ENCODE data around the gene BBOF1.

The BBOF1 gene

DNA sequence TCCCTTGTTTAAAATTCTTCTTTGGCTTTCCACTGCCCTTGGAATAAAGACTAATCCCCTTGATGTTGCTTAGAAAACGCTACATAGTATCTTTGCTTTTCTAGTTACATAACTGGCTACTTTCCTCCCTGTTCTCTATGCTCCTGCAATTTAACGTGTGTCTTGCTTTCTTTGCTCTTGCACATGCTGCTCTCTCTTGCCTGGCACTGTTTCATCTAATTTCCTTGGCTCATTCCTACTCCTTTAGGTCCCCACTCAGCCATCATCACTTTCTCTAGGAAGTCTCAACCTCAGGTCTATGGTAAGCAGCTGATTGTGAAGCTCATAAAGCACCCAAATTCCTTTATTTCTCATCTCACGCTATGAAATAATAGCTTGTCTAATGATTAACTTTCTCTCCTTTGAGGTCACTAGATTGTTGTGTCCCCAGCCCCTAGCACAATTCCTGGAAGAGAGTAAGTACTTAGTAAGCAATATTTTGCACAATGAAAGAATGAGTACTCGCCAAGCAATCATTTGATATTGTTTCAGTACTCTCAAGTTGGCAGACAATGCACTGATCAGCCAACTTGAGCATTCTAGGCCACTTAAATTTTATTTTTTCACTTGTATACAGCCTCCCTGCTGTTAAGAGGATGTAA is 61.8 kb downstream of the BBOF1 start:
- TF ChIP-seq, protein P1, sequence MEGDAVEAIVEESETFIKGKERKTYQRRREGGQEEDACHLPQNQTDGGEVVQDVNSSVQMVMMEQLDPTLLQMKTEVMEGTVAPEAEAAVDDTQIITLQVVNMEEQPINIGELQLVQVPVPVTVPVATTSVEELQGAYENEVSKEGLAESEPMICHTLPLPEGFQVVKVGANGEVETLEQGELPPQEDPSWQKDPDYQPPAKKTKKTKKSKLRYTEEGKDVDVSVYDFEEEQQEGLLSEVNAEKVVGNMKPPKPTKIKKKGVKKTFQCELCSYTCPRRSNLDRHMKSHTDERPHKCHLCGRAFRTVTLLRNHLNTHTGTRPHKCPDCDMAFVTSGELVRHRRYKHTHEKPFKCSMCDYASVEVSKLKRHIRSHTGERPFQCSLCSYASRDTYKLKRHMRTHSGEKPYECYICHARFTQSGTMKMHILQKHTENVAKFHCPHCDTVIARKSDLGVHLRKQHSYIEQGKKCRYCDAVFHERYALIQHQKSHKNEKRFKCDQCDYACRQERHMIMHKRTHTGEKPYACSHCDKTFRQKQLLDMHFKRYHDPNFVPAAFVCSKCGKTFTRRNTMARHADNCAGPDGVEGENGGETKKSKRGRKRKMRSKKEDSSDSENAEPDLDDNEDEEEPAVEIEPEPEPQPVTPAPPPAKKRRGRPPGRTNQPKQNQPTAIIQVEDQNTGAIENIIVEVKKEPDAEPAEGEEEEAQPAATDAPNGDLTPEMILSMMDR (IDR thresholded peaks at IDR 0.05; ENCODE audit: low read depth, low read length), result no peak
- TF ChIP-seq EZH2phosphoT487 (IDR thresholded peaks at IDR 0.05; ENCODE audit: low read depth), result no peak
- no peak overlapping the region for H2AFZ ChIP-seq (ENCODE audit: low read depth, low read length)
- H3K4me3 ChIP-seq (ENCODE audit: low read length), result no peak overlapping the region
- H3K9me3 ChIP-seq (ENCODE audit: insufficient read depth, low read length), result no peaks in the 10 kb centered on the region
- H3K4me2 ChIP-seq (ENCODE audit: low read length), result no peak overlapping the region
- H3K36me3 ChIP-seq (replicated peaks; ENCODE audit: low read depth, low read length), result no peaks in the 10 kb centered on the region
- H3K27me3 ChIP-seq (ENCODE audit: low read depth, low read length), result no peaks in the 10 kb centered on the region
- no peak overlapping the region for H3K27ac ChIP-seq (ENCODE audit: low read length)
- no peak overlapping the region for H3K9ac ChIP-seq (ENCODE audit: low read length)
- no peaks in the 10 kb centered on the region for H4K20me1 ChIP-seq (ENCODE audit: insufficient read depth, low read length)
- peaks cover 15% of the 10 kb centered on the region for H3K4me1 ChIP-seq (ENCODE audit: low read length)
- peaks cover 9% of the 10 kb centered on the region for H3K79me2 ChIP-seq (ENCODE audit: low read length)

DNA sequence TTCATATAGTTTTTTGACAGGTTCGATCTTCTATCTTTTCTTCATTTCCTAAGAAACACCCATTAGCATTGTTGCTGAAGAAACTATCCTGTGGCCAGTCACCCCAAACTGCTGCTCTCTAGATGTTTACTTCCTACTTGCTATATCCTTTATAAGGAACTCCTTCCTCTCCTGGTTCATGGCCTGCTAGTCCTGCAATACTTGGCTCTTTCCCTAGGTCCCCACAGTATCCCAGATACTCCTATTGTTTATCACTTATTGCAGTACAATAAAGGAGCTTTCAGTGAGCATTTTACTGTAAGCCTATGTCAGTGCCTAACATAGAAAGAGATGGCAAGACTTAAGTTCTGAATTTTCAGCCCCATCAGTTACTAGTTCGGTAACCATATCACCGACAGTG is 62.3 kb downstream of the BBOF1 start:
- no peaks in the 10 kb centered on the region for H3K27me3 ChIP-seq (ENCODE audit: low read depth, low read length)
- H3K36me3 ChIP-seq (replicated peaks; ENCODE audit: low read depth, low read length), result no peaks in the 10 kb centered on the region
- H4K20me1 ChIP-seq (ENCODE audit: insufficient read depth, low read length), result no peaks in the 10 kb centered on the region
- H3K79me2 ChIP-seq (ENCODE audit: low read length), result peaks cover 15% of the 10 kb centered on the region
- H3K4me2 ChIP-seq (ENCODE audit: low read length), result no peak overlapping the region
- no peaks in the 10 kb centered on the region for H3K9me3 ChIP-seq (ENCODE audit: insufficient read depth, low read length)
- H3K27ac ChIP-seq (ENCODE audit: low read length), result no peak overlapping the region
- TF ChIP-seq, protein P1 (IDR thresholded peaks at IDR 0.05; ENCODE audit: low read depth, low read length), result no peak
- TF ChIP-seq EZH2phosphoT487 (IDR thresholded peaks at IDR 0.05; ENCODE audit: low read depth), result no peak
- no peak overlapping the region for H3K9ac ChIP-seq (ENCODE audit: low read length)
- H2AFZ ChIP-seq (ENCODE audit: low read depth, low read length), result no peak overlapping the region
- peaks cover 21% of the 10 kb centered on the region for H3K4me1 ChIP-seq (ENCODE audit: low read length)
- H3K4me3 ChIP-seq (ENCODE audit: low read length), result no peak overlapping the region

DNA sequence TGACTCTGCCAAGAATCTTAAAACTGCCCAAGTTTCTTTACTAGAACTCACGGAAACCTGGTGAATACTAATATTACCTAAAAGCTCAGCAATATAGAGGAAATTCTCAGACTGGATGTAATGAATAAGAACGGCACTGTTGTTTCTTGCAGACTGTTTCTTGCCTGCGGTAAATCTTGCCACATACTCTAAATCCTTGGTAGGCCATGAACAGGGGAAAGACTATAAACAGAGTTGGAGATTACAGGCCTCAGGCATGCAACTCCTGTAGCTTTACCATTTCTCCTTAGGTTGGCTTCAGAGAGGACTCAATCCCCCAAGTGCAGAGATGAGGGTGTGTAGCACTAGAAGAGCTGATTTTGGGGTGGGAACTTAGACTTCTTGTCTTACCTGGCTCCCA is 64.0 kb downstream of the BBOF1 start:
- Histone ChIP-seq H3K4me3 (ENCODE audit: low read length) (peak overlapping the region; percentile 99), H3K79me2 (ENCODE audit: low read length) (peaks cover 17% of the 10 kb centered on the region), H3K9me3 (ENCODE audit: insufficient read depth, low read length) (no peaks in the 10 kb centered on the region), H3K4me1 (ENCODE audit: low read length) (peaks cover 21% of the 10 kb centered on the region), H3K4me2 (ENCODE audit: low read length) (peak overlapping the region; percentile 98), H3K27ac (ENCODE audit: low read length) (no peak overlapping the region), H3K9ac (ENCODE audit: low read length) (peak overlapping the region; percentile 75), H4K20me1 (ENCODE audit: insufficient read depth, low read length) (no peaks in the 10 kb centered on the region), H3K27me3 (ENCODE audit: low read depth, low read length) (no peaks in the 10 kb centered on the region), H3K36me3 (replicated peaks; ENCODE audit: low read depth, low read length) (no peaks in the 10 kb centered on the region), H2AFZ (ENCODE audit: low read depth, low read length) (no peak overlapping the region)
- TF ChIP-seq, protein P1 (IDR thresholded peaks at IDR 0.05; ENCODE audit: low read depth, low read length), result no peak
- no peak for TF ChIP-seq EZH2phosphoT487 (IDR thresholded peaks at IDR 0.05; ENCODE audit: low read depth)

DNA sequence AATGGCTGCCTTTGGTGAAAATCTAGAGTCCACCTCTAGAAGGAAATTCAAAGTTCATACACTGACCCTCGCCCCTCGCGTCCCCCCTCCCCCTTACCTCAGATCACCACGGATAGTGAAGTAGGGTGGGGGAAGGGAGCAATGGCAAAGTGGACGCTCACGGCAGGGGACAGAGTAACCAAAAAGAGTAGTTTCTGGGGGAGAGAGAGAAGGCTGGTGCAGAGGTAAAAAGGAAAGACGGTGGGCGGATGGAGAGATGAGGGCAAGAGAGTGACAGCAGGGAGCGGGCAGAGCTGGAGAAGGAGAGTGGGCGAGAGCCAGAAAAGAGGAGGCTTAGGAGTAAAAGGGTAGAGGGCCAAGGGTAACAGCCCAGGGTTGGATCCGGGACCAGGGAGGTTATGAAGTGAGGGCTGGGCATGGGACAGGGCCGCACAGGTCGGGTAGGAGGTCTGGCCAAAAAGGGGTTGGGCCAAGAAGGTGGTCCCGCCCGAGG is 64.7 kb downstream of the BBOF1 start:
- Histone ChIP-seq H2AFZ (ENCODE audit: low read depth, low read length) (peak overlapping the region; percentile 54; the same call in 1 of the 2 replicates), H3K27ac (ENCODE audit: low read length) (no peak overlapping the region), H4K20me1 (ENCODE audit: insufficient read depth, low read length) (no peaks in the 10 kb centered on the region)

More for the DNA sequence above, 64.7 kb downstream of the BBOF1 start:
- H3K9me3 ChIP-seq (ENCODE audit: insufficient read depth, low read length), result no peaks in the 10 kb centered on the region
- peaks cover 18% of the 10 kb centered on the region for H3K79me2 ChIP-seq (ENCODE audit: low read length)
- TF ChIP-seq, protein P1 (IDR thresholded peaks at IDR 0.05; ENCODE audit: low read depth, low read length), result no peak
- no peak for TF ChIP-seq EZH2phosphoT487 (IDR thresholded peaks at IDR 0.05; ENCODE audit: low read depth)
- H3K4me1 ChIP-seq (ENCODE audit: low read length), result peaks cover 22% of the 10 kb centered on the region
- peak overlapping the region; percentile 75 for H3K9ac ChIP-seq (ENCODE audit: low read length)
- H3K4me3 ChIP-seq (ENCODE audit: low read length), result peak overlapping the region; percentile 99
- H3K4me2 ChIP-seq (ENCODE audit: low read length), result peak overlapping the region; percentile 98
- no peaks in the 10 kb centered on the region for H3K27me3 ChIP-seq (ENCODE audit: low read depth, low read length)
- no peaks in the 10 kb centered on the region for H3K36me3 ChIP-seq (replicated peaks; ENCODE audit: low read depth, low read length)
